HG02840 (cell line): ENCODE results near the gene NACAD.
"Not testable (repeated sequence)": the region's sequence is repeated elsewhere in the genome, so short reads cannot be mapped to it uniquely, and the experiment has no call there.

Source experiments
- ATAC-seq: cut with Tn5 transposase; IDR thresholded peaks from one replicate; pipeline ENCODE4 v1.9.1; 2021; ENCODE audit warnings: mild to moderate bottlenecking, moderate library complexity, moderate number of reproducible peaks; ENCODE audit not compliant: unreplicated experiment, low FRiP score

NACAD gene

DNA sequence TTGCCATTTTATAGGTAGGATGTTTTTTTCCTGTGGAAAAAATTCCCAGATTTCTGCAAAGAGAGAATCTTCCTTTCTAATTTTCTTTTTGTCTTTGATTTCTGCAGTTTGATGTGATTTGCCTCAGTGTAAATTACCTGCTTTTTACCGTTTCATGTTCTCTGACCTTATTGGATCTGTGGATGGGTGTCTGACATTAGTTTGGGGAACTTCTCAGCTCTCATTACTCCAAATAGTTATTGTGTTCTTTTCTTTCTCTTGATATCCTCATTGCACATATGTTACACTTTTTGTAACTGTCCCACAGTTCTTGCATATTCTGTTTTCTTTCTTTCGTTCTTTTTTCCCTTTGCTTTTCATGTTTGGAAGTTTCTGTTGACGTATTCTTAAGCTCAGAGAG is 28.5 kb downstream of the NACAD start:
- ATAC-seq: no peak

DNA sequence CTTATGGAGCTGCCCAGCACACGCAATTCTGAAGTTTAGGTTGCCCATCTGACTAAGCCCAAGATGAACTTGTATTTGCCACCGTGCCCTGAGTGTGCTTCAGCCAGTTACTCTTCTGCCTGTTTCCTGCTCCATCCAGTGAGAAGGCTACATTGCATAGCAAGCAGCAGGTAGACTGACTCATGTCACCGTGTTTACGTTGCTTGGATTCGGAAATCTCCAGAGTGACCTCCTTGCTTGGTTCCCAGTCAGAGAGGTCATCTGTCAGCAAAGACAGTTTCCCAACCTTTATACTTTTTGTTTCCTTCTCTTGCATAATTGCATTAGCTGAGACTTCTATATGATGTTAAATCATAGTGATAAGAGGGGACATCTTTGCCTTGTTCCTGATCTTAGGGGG is 30.9 kb downstream of the NACAD start:
- ATAC-seq: no peak

GRCh38 chr7:45055594-45056219 is 33.1 kb downstream of the NACAD start:
- ATAC-seq: no peak

- no peak for ATAC-seq
These were observed 33.8 kb downstream of the NACAD start for GRCh38 chr7:45055016-45055415.

DNA sequence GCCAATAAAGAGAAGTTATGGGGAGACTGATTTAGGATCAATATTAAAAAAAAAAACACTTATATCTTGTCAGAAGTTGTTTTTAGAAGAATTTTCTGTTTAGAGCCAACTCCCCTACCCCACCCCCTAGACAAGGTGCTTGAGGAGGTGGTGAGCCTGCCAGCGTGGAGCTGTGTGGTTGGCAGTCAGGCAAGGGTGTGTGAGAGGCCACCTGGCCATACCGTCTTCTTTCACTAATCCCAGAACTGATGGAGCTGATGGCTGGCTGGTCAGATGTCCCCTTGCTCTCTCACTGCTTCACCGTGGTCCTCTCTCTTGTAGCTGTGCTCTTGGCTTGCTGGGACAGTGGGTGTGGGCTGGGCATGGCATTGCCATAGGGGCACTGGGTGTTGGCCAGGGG is 34.3 kb downstream of the NACAD start:
- no peak for ATAC-seq

DNA sequence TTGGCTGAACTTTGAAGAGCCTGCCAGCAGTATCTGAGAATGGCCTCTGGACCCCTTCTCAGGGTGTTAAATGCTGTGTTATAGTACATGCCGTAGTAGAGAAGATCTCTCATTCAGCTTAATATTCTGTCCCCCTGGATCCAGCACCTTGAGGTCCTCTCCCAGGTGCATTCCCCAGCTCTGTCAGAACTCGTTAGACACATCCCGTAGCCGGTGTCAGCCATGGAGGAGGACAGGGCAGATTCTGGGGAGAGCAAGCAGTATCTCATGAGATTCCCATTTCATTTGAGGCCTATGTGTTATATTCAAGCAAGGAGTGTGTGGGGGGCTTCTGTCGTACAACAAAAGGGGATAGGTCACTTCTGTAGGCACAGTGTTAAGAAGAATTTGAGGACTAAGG is 34.8 kb downstream of the NACAD start:
- no peak for ATAC-seq

GRCh38 chr7:45053401-45053800 is 35.4 kb downstream of the NACAD start:
- ATAC-seq: no peak

- ATAC-seq: no peak
These were observed 36.8 kb downstream of the NACAD start for GRCh38 chr7:45052011-45052410.

- ATAC-seq: no peak
These were observed 38.6 kb downstream of the NACAD start for GRCh38 chr7:45050198-45050597.

GRCh38 chr7:45048748-45049147 is 40.0 kb downstream of the NACAD start:
- no peak for ATAC-seq

DNA sequence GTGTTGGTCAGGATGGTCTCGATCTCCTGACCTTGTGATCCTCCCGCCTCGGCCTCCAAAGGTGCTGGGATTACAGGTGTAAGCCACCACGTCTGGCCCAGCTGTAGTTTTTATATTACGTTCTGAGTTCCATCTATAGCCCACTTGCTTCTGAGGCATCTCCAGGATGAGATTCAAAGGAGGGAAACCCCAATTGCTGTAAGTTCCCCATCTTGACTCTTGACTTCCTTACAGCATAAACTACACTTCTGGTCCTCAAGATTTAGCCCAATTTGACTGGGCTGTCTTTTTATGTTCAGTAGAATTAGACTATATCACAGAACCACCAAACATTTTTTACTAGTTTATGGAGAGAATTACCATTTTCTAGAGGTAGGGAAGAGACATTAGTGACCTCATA is 44.4 kb downstream of the NACAD start:
- ATAC-seq: no peak

DNA sequence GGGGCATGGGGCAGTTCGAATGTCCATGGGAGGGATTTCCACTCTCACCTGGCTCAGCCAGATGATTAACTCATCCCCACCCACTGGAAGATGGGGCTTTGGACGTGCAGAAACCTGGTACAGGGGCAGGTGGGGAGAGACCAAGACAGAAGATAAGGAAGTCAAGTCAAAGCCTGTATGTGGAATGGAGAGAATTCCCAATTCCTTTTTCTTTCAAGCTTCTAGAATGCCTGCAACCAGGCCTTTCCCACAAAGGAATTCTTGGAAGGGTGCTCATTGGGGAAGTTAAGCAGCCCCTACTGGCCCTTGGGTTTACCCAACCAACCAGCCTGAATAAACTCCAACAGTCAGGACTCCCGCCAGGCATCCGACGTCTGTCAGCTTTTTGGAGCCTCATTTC is 49.7 kb downstream of the NACAD start:
- no peak for ATAC-seq

DNA sequence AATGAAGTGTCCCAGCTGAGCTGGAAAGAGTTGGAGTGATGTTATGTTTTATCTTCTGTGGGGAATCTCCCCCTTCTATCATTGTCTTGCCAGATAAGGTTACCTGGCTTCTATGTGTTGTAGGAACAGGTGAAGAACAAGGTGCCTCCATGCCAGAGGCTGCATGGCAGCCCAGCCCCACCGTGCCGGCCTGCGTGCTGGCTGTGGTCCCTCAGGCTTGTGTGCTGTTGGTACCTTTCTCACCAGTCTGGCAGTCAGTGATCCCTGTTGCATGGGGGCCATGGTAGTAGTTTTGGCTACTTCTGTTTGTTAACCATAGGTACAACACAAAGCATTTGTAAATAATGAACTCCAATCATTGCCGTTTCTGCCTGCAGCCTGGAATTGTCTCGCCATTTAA is 50.9 kb downstream of the NACAD start:
- ATAC-seq: no peak

DNA sequence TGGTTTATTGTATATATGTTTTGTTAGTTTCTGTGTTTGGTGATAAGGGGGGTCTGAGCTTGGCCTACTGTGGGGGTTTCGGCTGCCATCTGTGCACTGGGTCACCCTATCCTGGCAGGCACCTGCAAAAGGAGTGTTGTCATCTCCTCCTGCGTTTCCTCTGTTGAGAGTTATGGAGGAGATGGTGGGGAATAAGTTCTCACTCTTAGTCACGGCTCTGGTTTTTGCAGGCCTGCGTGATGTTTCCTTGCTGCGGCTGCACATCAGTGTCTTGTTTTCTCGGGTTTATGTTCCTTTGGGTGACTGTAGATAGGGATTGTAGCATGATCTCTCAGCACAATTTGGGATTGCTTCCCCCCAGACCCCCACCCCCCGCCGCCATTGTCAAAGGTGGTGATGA is 52.0 kb downstream of the NACAD start:
- no peak for ATAC-seq

GRCh38 chr7:45036317-45036716 is 52.5 kb downstream of the NACAD start:
- ATAC-seq: no peak

- no peak for ATAC-seq
These were observed 52.9 kb downstream of the NACAD start for GRCh38 chr7:45035893-45036292.

DNA sequence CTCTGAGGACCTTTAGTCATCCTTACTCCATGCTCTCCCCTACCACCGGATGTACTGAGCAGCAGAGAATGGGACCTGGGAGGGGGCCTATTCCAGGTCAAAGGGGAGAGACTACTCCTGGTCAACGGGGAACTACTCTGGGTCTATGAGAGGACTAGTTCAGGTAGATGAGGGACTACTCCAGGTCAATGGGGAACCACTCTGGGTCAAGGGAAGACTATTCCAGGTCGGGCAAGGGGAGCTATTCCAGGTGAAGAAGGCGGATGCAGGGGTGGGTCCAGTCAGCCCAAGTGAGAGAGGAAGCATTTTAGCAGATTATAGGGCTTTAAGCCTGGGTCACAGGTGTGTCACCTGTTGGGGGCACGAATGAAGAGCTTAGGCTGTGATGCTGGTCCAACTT is 53.4 kb downstream of the NACAD start:
- ATAC-seq: no peak

DNA sequence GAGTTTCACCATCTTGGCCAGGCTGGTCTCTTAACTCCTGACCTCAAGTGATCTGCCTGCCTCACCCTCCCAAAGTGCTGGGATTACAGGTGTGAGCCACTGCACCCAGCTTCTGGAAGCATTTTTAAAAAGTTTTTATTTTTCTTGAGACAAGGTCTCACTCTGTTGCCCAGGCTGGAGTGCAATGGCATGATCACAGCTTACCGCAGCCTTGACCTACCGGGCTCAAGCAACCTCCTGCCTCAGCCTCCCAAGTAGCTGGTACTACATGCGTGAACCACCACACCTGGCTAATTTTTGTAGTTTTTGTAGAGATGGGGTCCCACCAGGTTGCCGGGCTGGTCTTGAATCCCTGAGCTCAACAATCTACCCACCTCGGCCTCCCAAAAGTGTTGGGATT is 54.1 kb downstream of the NACAD start:
- not testable (repeated sequence) for ATAC-seq

GRCh38 chr7:45033931-45034290 is 54.9 kb downstream of the NACAD start:
- no peak for ATAC-seq

GRCh38 chr7:45033261-45033930 is 55.4 kb downstream of the NACAD start:
- ATAC-seq: no peak

GRCh38 chr7:45032421-45032820 is 56.3 kb downstream of the NACAD start:
- ATAC-seq: no peak

DNA sequence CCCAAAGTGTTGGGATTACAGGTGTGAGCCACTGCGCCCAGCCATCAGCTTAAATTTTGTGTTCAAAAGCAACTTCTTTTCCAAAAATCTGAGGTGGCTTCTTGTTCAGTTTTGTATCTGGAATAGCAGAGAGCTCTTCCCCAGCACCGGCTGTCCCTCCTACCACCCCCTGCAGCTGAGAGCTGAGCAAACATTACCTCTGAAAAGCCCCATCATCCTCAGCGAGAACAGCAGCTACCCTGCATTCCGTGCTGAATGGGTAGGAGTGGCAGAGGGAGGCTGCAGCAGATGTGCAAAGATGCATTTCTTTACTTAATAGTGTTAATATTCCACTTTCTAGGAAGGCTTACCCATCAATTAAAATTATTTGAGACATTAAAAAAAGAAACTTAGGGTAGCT is 56.9 kb downstream of the NACAD start:
- ATAC-seq: no peak
